Muscle layer of duodenum (tissue), 2 donors: Measurements from ENCODE around the gene IGSF21.

Experiments
- H3K27ac ChIP-seq: one replicate; pipeline ENCODE4 v1.7.0; 2013; ENCODE audit warnings: mild to moderate bottlenecking, low read length
- H3K27me3 ChIP-seq: one replicate; pipeline ENCODE4 v1.7.0; 2013; ENCODE audit warnings: low read depth, mild to moderate bottlenecking, control low read depth, low read length
- H3K36me3 ChIP-seq, 2 donors: one replicate each; pipeline ENCODE4 v1.7.0; 2013; ENCODE audit warnings: low read length in 2 of 2, control low read depth in 1 of 2, mild to moderate bottlenecking in 1 of 2; ENCODE audit not compliant: insufficient read depth in 2 of 2, control insufficient read depth in 1 of 2
- H3K4me1 ChIP-seq, 2 donors: one replicate each; pipeline ENCODE4 v1.7.0; 2013; ENCODE audit warnings: low read length in 2 of 2, mild to moderate bottlenecking in 2 of 2, control low read depth in 1 of 2, moderate library complexity in 1 of 2; ENCODE audit not compliant: insufficient read depth in 2 of 2, control insufficient read depth in 1 of 2
- H3K4me3 ChIP-seq, 2 donors: one replicate each; pipeline ENCODE4 v1.7.0; 2013; ENCODE audit warnings: low read length in 2 of 2, low read depth in 1 of 2, mild to moderate bottlenecking in 1 of 2
- H3K9me3 ChIP-seq, 2 donors: one replicate each; pipeline ENCODE4 v1.7.0; 2013; ENCODE audit warnings: low read length in 2 of 2, control low read depth in 1 of 2, mild to moderate bottlenecking in 1 of 2; ENCODE audit not compliant: control insufficient read depth in 1 of 2
- donor health status: healthy.

The IGSF21 gene

GRCh38 chr1:18166929-18167328 lies 59.3 kb downstream of the IGSF21 start:
- Histone ChIP-seq H3K27me3 (no peaks in the 10 kb centered on the region), H3K36me3 (no peaks in the 10 kb centered on the region), H3K9me3 (peaks cover 0 to 3% of the 10 kb centered on the region in 2 donors), H3K27ac (no peak overlapping the region), H3K4me3 (no peak overlapping the region), H3K4me1 (no peaks in the 10 kb centered on the region)

DNA sequence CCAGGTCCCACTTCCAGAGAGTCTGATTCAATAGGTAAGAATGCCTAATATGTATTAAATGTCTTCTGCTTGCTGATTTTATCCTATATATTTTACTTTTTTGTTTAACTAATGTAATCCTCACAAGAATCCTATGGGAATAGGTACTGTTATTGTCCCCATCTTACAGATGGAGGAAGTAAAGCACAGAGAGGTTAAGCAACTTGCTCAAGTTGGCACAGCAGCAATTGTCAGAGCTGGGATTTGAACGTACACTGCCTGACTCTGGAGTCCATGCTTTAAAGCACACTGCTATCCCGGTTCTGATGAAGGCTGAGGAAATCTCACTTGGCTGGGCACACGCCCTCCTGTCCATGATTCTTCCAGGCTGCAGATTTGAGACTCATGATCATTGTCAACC lies 62.8 kb downstream of the IGSF21 start:
- no peaks in the 10 kb centered on the region for H3K36me3 ChIP-seq
- no peak overlapping the region for H3K4me3 ChIP-seq
- peaks cover 0 to 3% of the 10 kb centered on the region in 2 donors for H3K9me3 ChIP-seq
- H3K27ac ChIP-seq: no peak overlapping the region
- no peaks in the 10 kb centered on the region for H3K4me1 ChIP-seq
- no peaks in the 10 kb centered on the region for H3K27me3 ChIP-seq

GRCh38 chr1:18174037-18174436 lies 66.4 kb downstream of the IGSF21 start:
- Histone ChIP-seq H3K36me3 (no peaks in the 10 kb centered on the region), H3K27me3 (peaks cover 2% of the 10 kb centered on the region), H3K4me1 (no peaks in the 10 kb centered on the region), H3K4me3 (no peak overlapping the region), H3K27ac (no peak overlapping the region), H3K9me3 (peaks cover 0 to 3% of the 10 kb centered on the region in 2 donors)

DNA sequence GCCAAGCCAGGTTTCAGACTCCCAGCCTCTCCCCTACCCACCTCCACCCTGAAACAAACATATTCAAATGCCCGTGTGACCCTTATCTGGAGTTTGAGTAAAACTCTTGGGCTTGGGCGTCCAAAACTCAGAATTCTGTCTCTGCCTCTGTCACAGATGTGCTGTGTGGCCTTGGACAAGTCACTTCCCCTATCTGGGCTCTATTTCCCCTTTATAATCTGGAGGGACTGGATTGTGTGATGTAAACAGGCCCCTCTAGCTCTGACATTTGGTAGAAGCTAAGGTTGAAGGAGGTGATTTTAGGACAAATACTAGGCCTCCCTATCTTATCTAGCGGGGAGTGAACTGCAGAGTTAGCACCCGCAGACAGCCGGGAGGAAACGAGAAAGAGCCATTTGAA lies 67.5 kb downstream of the IGSF21 start:
- Histone ChIP-seq H3K36me3 (no peaks in the 10 kb centered on the region), H3K4me3 (no peak overlapping the region), H3K27me3 (peaks cover 3% of the 10 kb centered on the region)

GRCh38 chr1:18175530-18176377 lies 68.2 kb downstream of the IGSF21 start:
- Histone ChIP-seq H3K9me3 (peaks cover 0 to 3% of the 10 kb centered on the region in 2 donors), H3K36me3 (no peaks in the 10 kb centered on the region), H3K27ac (no peak overlapping the region), H3K4me3 (no peak overlapping the region), H3K4me1 (no peaks in the 10 kb centered on the region), H3K27me3 (peaks cover 3% of the 10 kb centered on the region)

More for the DNA sequence above, 67.5 kb downstream of the IGSF21 start:
- Histone ChIP-seq H3K4me1 (no peaks in the 10 kb centered on the region), H3K27ac (no peak overlapping the region), H3K9me3 (peaks cover 0 to 3% of the 10 kb centered on the region in 2 donors)

- H3K36me3 ChIP-seq: no peaks in the 10 kb centered on the region
- no peaks in the 10 kb centered on the region for H3K4me1 ChIP-seq
- no peak overlapping the region for H3K4me3 ChIP-seq
- H3K27me3 ChIP-seq: peaks cover 3% of the 10 kb centered on the region
- peaks cover 0 to 3% of the 10 kb centered on the region in 2 donors for H3K9me3 ChIP-seq
- H3K27ac ChIP-seq: no peak overlapping the region
Observed at GRCh38 chr1:18176619-18177018, 69.0 kb downstream of the IGSF21 start.

GRCh38 chr1:18178111-18178510 lies 70.5 kb downstream of the IGSF21 start:
- H3K4me3 ChIP-seq: no peak overlapping the region
- no peaks in the 10 kb centered on the region for H3K36me3 ChIP-seq
- no peak overlapping the region for H3K27ac ChIP-seq
- H3K27me3 ChIP-seq: peaks cover 3% of the 10 kb centered on the region
- H3K9me3 ChIP-seq: no peaks in the 10 kb centered on the region
- no peaks in the 10 kb centered on the region for H3K4me1 ChIP-seq

DNA sequence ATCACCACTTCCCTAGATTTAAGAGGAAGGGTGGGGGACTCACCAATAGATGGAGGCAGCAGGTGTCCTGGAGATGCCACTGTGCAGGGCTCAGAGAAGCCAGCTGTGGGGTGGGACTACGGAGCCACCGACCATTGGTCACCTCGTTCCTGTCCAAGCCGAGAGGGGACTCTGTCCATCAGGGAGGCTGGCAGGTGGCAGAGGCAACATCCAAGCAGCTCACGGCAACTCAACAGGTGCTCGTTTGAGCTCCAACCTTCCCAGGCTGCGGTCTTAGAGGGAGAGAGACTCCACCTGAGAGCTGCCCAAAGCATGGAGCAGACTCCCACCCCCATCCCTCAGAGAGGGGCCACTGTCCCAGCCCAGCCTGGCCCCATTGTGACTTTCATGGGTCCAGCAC lies 71.4 kb downstream of the IGSF21 start:
- H3K36me3 ChIP-seq: no peaks in the 10 kb centered on the region
- H3K27me3 ChIP-seq: peaks cover 3% of the 10 kb centered on the region
- no peaks in the 10 kb centered on the region for H3K4me1 ChIP-seq
- no peak overlapping the region for H3K27ac ChIP-seq
- no peak overlapping the region for H3K4me3 ChIP-seq
- no peaks in the 10 kb centered on the region for H3K9me3 ChIP-seq

DNA sequence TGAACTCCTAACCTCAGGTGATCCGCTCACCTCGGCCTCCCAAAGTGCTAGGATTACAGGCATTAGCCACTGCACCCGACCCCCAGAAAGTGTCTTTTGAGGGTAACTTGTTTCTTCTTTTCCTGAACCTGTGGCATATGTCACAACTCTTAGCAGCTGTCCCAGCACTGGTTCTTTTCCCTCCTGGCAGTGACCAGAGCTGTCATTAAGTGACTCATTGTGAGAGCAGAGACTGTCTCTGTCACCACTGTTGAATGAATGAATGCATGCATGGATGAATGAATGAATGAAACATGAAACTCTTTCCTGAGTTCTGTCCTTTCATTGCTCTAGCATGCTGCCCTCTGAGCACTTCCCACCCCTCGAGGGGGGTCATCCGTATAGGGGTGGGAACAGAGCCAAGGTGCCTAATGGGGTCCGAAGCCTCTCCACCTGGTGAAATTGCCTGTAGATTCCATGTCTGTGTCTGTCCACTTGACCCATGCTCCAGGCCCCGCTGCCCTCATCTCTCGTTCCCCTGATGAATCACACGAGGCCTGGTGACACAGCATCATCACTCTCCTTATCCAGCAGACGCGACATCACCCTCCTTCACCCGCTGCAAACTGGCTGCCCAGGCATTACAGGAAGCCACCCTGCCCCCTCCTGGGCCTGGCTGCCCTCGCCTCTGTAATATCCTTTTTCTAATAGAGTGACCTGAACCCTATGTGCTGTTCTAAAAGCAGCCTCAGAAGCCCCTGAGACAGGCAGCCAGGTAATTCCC lies 75.0 kb downstream of the IGSF21 start:
- peaks cover 3% of the 10 kb centered on the region for H3K27me3 ChIP-seq
- H3K36me3 ChIP-seq: no peaks in the 10 kb centered on the region
- no peak overlapping the region for H3K4me3 ChIP-seq
- no peak overlapping the region for H3K27ac ChIP-seq
- H3K9me3 ChIP-seq: no peaks in the 10 kb centered on the region
- H3K4me1 ChIP-seq: no peaks in the 10 kb centered on the region

- H3K36me3 ChIP-seq: no peaks in the 10 kb centered on the region
- H3K27me3 ChIP-seq: peaks cover 3% of the 10 kb centered on the region
- no peak overlapping the region for H3K4me3 ChIP-seq
- H3K9me3 ChIP-seq: no peaks in the 10 kb centered on the region
- no peak overlapping the region for H3K27ac ChIP-seq
- H3K4me1 ChIP-seq: no peaks in the 10 kb centered on the region
Observed at GRCh38 chr1:18183533-18183932, 75.9 kb downstream of the IGSF21 start.

- Histone ChIP-seq H3K27me3 (no peaks in the 10 kb centered on the region), H3K4me3 (no peak overlapping the region), H3K36me3 (no peaks in the 10 kb centered on the region), H3K9me3 (no peaks in the 10 kb centered on the region), H3K27ac (no peak overlapping the region), H3K4me1 (no peaks in the 10 kb centered on the region)
Observed at GRCh38 chr1:18187054-18187453, 79.5 kb downstream of the IGSF21 start.
